HG02610 (cell line): Measurements from ENCODE around the gene ZNF606.
A peak's percentile ranks its signal among the peaks of the same experiment; 100 is the strongest.

ENCODE experiments used
- ATAC-seq: cut with Tn5 transposase; IDR thresholded peaks from one replicate; pipeline ENCODE4 v1.9.1; 2021; ENCODE audit warnings: mild to moderate bottlenecking, moderate library complexity; ENCODE audit not compliant: unreplicated experiment

ZNF606 gene

DNA sequence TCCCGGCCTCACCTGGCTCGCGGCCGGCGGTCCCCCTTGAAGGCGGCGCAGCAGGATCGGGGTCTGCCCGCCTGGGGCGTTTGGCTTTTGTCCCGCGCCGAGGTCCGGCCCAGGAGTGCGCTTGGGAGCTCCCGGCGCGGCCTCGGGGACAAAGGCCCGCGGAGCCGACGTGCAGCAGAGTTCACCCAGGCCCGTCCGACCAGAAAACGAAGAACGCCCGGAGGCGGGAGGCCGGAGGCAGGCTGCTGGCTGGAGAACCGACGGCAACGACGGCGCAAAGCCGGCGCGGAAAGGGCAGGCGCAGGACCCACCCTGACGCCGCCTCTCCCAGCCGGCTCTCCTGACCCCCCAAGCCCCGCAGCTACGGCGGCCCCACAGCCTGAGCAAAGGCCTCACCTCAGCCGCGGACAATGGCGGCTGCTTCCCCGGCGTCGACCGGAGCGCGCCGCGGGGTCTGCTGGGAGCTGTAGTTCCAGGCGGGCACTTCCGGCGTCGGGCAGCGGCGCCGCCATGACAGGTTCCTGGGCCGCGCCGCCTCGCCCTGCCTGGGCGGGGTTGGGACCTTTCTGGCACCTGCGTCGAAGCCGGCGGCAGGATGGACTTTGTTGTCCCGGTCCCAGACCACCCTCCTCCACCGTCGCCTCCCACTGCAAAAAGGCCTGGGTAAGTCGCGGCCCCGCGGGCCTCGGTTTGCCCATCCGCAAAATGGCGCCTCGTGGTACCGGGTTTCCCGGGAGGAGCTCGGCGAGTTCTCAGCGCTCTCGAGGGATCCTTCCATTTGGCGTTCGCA, at the start of gene ZNF606:
Gene ZNF606, minus strand, starts transcription at position 437 of the 790 bp plus-strand sequence. CDS start 1,501 bp downstream, outside the sequence.
- ATAC-seq, result peak; percentile 90

DNA sequence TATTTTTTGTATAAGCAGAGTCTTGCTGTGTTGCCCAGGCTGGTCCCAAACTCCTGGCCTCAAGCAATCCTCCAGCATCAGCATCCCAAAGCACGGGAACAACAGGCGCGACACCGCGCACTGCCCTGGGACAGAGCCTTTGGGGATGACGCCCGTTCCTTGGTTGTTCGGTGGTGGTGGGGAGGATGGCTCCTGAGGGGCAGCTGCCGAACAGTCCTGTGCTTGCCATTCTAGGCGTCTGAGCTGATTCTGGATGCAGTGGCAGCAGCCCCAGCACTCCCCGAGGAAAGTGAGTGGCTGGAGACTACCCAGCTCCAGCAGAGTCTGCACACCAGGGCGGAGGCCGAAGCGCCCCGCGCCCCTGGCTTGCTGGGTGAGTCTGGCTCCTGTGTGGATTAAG, 49.6 kb upstream of the ZNF606 start:
- ATAC-seq, result no peak

DNA sequence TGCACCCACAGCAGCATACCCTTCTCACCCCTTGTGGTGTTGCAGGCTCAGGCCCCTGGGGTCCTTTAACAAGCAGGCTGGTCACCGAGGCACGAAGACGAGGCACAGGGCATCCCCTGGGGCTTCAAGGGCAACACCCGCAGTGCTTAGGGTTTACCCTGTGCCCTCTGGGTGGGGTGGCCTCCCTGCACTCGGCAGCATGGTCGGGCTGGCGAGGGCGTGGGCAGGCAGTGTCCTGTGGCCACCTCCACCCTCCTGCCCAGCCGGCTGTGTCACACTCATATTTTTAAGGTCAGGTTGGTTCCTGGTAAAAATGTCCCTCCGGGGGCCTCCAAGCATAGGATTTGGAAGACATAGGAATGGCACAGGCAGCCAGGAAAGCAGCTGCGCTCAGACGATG, 45.1 kb upstream of the ZNF606 start:
- ATAC-seq, result no peak

GRCh38 chr19:58046856-58047255, 44.2 kb upstream of the ZNF606 start:
- no peak for ATAC-seq

DNA sequence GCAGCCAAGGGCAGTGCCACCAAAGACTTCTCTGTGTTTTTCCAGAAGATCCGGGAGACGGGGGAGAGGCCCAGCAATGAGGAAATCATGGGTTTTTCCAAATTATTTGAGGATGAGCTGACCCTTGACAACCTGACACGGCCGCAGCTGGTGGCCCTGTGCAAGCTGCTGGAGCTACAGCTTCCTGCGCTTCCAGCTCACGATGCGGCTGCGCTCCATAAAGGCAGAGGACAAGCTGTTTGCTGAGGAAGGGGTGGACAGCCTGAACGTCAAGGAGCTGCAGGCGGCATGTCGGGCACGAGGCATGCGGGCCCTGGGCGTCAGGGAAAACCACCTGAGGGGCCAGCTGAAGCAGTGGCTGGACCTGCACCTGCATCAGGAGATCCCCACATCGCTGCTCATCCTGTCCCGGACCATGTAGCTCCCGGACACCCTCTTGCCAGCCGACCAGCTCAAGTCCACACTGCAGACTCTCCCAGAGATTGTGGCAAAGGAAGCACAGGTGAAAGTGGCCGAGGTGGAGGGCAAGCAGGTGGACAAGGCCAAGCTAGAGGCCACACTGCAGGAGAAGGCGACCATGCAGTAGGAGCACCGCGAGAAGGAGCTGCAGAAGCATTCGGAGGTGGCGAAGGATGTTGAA, 42.9 kb upstream of the ZNF606 start:
- ATAC-seq, result no peak

DNA sequence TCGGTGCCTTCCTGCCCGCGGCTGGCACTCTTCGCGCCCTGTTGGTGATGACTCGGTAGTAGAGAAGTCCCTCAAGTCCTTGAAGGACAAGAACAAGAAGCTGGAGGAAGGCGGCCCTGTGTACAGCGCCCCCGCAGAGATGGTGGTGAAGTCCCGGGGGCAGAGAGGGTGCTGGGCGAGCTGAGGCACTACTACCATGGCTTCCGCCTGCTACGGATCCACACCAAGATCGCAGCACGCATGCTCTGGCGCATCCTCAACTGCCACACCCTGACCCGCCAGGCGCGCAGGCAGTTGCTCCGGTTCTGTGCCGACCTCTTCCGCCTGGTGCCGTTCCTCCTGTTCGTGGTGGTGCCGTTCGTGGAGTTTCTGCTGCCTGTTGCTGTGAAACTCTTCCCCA, 42.3 kb upstream of the ZNF606 start:
- ATAC-seq, result no peak

DNA sequence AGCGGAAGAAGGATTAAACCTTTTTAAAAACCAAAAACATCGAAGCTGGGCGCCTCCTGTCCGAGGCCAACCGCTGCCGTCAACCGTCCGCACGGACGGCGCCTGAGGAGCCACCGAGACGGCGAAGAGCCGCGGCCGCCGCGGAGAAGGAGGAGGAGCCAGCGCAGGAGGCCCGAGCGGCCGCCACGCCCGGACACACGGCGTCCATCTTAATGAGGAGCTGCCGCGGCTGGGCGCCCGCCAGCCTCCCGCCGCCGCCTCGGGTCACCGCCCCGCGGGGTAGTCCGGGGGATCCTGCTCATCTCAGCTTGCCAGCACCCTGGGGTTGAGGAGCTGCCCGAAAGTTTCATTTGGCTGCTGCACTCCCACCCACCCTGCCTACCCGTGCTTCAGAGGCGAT, 41.8 kb upstream of the ZNF606 start:
- no peak for ATAC-seq

DNA sequence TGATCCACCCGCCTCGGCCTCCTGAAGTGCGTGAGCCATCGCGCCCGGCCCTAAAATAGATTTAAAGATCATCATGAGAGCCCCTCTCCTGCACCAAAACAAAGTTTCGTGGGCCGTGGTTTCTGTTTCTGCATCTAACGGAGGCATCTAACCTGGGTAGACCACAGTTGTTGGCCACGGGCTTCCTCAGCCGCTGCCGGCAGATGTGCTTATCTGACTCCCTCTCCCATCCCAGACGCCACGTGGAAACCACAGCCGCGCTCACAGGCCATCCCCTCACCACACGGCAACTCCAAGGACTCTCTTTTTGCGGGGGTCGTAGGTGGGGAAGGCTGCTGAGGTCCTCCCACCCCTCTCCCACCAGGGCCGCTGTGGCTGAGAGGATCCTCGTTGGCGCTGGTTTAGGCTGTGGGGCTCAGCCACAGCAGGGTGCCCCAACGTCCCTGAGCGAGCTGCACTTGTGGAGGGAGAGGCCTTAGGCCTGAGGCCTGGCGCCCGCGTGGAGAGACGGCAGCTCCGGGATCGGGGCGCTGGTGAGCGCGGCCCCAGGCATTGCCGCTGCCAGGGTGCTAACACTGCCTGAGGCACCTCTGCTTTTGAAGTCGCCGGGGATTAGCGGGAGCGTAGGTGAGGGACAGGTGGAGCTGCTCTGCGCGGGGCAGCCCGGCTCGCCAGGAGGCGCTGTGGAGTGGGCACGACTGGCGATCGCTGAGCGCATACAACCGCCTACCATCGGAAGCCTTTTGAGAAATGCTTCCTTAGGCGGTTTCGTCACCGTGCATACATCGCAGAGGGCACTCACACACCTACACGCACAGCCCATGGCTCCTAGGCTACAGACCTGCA, 40.1 kb upstream of the ZNF606 start:
- ATAC-seq, result no peak

- ATAC-seq, result no peak
Measured at GRCh38 chr19:58040751-58041525, 38.3 kb upstream of the ZNF606 start.

DNA sequence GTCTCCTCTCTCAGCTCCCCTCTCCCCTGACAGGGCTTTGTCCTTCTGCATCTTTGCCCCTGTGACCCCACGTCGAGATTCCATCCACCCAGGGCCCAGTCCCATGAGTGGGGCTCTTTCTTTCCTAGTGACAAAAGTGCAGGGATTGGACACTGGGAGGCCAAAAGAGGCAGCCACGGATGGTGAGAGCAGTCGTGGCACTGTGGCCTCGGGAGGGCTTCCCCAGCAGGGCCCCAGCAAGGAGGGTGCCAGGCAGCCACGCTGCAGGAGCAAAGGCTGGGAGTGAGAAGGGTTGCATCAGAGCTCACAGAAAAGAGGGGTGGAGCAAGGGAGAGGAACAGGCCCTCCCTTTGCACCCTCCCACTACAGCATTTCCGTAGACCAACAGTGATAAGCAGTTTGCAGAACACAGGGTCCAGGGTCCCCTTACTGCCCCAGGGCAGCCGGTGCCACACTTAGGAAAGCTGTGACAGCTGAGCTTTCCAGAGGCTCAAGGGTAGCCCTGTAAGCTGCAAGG, 36.1 kb upstream of the ZNF606 start:
- ATAC-seq, result no peak

DNA sequence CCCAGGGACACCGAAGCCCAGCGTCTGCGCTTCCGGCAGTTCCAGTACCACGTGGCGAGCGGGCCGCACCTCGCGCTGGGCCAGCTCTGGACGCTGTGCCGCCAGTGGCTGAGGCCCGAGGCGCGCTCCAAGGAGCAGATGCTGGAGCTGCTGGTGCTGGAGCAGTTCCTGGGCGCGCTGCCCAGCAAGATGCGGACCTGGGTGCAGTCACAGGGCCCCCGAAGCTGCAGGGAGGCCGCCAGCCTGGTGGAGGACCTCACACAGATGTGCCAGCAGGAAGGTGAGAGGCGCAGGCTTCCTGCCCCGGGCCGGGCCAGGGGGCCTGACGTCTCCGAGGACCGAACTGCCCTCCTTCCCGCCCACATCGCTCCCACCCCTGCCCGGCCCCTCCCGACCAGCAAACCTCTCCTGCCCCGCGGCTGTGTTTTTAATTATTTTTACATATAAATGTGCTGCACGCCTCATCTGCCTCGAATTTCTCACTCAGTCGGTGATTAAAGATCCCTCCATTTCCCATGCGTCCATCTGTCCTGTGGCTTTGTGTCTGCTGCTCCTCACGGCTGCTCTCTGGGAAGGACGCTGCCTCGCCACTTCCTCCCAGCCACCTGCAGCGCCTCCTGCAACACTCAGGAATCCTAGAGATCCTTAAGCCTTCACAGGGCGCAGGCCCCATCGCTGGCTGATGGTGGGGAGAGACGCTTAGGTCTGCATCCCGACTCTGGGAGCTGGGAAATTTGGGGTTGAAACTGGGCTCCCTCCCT, 35.5 kb upstream of the ZNF606 start:
- no peak for ATAC-seq

- no peak for ATAC-seq
Measured at GRCh38 chr19:58035863-58036262, 33.2 kb upstream of the ZNF606 start.

DNA sequence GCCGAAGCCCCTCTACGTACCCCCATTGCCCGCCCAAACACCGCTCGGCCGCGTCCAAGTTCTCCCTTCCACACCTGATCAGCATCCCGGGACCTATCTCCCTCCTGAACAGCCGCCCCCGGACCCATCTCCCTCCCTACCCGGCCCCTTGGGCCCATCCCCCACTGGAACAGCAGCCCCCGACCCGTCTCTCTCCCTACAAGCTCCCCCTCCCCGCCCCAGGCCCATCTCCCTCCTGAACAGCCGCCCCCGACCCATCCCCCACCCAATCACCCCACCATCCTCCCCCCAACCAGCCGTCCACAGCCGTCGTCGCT, 31.8 kb upstream of the ZNF606 start:
- ATAC-seq, result no peak

DNA sequence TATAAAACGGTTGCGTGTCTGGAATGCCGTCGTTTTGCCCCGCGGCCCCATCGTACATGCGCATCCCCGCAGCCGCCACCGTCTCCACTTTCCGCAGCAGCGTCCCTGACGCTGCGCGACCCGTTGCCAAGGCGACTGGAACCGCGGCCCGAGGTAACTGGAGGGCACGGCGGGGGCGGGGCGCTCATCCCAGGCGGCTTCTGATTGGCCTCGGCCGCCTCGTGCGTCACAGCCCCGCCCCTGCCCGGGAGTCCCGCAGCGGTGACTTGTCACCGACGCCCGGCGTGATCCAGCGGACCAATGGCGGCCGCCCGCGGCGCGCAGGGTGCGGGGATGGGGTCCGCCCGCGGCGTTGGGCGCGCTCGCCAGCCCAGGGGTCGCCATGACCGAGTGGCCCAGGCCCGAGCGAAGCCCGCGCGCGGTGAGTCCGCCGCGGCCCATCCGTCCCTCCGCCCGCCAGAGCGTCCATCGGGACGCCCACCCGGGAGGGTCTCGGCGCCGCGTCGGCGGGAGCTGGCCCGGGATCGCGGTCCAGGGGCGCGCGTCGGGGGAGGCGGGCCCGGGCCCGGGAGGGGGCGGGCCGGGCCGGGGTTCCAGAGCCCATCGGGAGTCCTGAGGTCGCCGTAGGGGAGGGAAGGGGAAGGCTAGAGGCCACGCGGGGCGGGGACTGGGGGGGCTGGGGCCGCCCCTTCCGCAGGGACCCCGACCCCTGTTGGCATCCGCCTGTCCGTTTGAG, 31.3 kb upstream of the ZNF606 start, which contains the start of gene ZSCAN1:
Gene ZSCAN1, plus strand, starts transcription at position 285 of the 736 bp plus-strand sequence. CDS start 3,812 bp downstream, outside the sequence.
- no peak for ATAC-seq

DNA sequence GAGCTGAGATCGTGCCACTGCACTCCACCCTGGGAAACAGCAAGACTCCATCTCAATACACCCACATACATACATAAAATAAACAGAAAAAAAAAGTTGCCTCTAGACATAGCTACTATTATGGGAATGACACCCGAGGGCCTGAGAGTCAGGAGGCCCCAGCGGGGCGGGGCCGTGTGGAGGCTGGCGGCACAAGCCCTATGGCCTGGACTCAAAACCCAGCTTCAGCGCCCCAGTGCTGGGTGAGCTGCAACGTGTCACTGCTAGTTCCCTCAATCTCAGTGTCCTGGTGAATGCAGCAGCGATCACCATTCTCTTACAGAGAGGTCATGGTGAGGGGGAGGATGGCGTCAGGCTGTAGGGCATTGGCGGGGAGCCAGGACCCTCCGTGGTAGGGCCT, 22.0 kb upstream of the ZNF606 start:
- ATAC-seq, result no peak

GRCh38 chr19:58022283-58022660, 19.7 kb upstream of the ZNF606 start:
- ATAC-seq, result no peak

DNA sequence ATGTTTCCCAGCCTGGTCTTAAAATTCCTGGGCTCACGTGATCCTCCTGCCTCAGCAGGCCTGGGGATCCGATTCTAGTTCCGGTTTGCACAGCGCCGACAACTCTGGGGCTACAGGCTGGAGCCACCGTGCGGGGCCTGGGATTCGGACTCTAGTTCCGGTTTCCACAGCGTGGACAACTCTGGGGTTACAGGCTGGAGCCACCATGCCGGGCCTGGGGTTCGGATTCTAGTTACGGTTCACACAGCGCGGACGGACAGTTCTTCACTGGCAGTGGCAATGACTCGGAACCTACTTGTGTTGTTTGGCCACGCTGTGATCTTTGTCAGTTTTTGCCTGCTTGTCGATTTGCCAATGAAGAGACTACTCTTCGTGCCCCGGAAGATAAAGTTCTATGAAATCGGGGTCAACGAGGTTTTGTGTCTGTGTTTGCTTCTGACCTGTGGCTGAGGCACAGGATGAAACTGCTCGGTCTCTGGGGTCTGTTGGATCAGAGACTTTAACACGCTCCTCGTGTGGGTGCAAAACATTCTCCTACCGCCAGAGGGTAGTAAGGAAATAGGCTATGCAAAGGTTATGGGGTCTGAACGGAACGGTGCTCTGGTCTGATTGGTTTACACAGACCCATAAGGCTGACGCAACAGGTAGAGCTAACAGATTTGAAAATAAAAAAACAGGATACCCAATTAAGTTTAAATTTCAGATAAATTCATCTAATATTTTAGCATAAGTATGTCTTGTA, 19.1 kb upstream of the ZNF606 start:
- ATAC-seq, result no peak

DNA sequence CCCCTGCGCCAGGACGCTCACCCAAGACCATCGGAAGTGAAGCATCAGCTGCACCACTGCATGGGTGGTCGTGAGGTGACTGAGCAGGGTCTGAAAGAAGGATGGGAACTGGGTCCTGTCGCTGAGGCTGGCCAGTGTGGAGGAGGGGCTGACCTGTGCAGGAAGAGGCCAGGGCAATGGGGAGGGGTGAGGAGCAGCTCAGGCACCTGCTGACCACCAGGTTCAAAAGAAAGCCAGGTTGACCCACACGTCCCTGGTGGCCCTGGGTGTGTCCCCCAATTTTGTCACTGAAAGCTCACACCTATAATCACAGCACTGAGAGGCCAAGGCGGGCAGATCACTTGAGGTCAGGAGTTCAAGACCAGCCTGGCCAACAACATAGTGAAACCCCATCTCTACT, 17.5 kb upstream of the ZNF606 start:
- no peak for ATAC-seq

GRCh38 chr19:58014141-58014540, 11.5 kb upstream of the ZNF606 start:
- no peak for ATAC-seq
